M059J (cell line): ENCODE results near the gene CCDC150. TPM values are rescaled to one million over a fixed set of nuclear protein-coding genes. Genes with fewer than 3 reads are reported as not detected.

Source experiments
- DNase-seq: peaks from one replicate; pipeline ENCODE4 v3.0.0-alpha.2; 2012; ENCODE audit warnings: low read depth
- total RNA-seq: library from RNA; depleted of rRNA; stranded (reverse); fragments of >200 nt; shearing (Covaris generic); gene quantifications from 2 replicates; pipeline ENCODE4 v1.2.3, GENCODE V29; 2014; rRNA removed

CCDC150 gene
- total RNA-seq: 3.7 and 3.9 TPM in 2 replicates

DNA sequence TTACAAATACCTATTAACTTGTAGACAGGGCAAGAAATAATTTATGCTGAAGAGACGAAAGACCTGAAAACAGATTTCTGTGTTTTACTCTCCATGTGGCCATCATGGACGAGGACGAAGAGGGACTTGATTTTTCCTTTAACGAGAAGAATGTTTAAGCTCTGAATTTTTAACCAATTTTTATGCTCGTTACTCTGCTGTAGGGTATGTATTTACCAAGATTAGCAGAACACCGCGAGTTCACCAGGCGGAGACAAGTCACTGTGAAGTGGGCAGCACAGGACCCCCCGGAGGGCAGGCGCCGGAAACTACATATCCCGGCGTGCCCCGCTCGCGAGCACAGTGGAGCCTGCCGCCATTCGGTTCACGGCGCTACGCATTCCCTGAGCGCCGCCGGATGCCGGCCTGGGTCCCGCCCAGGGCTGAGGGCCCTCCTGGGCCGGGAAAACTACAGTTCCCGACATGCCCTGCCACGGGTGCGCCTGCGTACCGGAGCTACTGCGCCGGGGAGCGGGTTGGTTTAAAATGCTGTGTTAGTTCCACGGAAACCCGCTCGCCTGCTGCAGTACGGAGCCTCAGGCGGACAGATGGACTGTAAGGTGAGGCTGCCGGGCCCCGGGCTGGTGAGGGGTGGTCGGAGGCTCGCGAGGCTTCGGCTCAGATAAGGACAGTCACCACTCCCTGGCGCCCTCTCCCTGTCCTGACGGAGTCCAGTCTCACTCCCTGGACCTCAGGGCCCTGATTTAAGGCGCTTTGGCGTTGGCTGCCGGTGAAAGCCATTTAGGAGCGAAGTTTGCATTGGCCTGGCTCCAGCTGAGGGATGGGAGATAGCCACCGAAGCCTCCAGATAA, at the start of gene CCDC150:
CCDC150 (plus strand) TSS at position 536 of the 851 bp plus-strand sequence; CDS start at position 588, 52 bp downstream.
- peak; percentile 93 for DNase-seq

DNA sequence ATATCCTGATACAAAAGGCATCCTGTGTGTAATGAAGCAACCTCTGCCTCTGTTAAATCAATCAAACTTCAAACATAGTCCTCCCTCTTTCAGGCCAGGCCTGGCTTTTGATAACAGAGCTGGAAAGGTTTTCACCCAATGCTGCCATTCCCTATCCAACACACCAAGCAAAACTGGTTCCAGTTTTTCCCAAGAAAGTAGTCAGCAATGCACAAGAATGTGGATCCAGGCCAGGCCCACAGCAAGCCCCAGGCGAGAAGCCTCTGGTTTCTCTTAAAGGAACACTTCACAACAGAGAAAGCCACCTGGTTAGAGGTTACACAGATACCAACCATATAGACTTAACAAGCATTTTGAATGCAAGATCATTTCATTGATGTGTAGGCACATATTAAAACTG, 49.2 kb upstream of the CCDC150 start:
- DNase-seq: peak; percentile 69

DNA sequence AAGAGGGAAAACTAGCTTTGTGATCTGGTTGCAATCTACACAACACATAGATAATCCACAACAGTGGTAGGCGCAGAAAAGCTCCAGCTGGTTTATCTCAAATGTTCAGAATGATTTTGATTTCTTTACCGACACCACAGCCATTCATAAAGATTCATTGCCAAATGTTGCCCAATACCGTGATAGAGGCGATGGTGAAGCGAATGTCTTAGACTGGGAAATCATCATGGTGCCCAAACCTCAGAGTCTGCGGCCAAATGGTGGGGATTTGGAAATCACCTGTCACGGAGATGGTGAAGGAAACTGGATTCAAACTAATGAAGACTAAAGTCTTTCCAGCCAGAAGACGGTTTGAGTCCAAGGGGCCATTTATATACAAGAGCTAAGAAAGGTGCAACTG, 48.5 kb upstream of the CCDC150 start:
- no peak for DNase-seq

DNA sequence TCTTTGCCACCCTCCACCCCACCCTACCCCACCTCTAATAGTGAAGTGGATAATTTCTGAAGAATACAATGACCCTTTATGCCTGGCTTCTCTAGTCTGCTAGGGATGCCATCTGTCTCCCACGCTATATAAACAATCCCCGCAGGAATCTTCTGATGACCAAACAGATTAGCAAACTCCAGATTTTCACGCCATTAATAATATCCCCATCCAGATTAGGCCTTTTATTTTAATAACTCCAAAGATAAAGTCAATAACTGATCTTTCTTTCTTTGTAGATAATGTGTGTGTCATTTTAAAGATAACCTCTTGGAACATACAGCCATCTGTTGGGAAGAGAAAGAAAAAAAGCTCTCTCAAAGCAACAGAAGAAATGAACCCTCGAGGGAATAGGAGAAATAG, 47.9 kb upstream of the CCDC150 start:
- DNase-seq: no peak

DNA sequence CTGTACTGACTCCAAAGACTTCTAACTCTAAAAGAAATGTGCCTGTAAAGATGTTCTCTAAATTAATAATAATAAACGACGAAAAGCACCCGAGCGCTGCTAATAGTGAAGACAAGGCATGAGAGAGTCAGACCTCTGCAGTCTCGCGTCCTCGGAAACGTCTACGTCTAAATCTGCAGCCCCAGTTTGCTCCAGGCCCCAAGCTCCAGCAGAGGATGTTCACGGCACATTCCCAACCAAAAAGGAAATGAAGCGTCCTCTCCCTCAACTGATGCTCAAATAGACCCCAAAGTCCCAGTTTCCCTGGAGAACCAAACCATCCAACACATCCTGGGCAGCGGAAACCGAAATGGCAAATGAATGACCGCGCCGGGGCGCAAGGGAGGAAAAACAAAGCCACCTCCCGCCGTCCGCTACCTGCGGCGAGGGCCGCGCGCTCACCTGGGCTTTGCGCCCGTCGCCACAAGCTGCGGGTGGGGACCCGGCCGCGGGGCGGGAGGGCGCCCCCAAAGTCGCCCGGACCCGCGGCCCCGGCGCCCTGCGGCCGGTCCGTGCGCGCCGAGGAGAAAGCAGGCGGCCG, 47.1 kb upstream of the CCDC150 start:
- peak; percentile 57 for DNase-seq

DNA sequence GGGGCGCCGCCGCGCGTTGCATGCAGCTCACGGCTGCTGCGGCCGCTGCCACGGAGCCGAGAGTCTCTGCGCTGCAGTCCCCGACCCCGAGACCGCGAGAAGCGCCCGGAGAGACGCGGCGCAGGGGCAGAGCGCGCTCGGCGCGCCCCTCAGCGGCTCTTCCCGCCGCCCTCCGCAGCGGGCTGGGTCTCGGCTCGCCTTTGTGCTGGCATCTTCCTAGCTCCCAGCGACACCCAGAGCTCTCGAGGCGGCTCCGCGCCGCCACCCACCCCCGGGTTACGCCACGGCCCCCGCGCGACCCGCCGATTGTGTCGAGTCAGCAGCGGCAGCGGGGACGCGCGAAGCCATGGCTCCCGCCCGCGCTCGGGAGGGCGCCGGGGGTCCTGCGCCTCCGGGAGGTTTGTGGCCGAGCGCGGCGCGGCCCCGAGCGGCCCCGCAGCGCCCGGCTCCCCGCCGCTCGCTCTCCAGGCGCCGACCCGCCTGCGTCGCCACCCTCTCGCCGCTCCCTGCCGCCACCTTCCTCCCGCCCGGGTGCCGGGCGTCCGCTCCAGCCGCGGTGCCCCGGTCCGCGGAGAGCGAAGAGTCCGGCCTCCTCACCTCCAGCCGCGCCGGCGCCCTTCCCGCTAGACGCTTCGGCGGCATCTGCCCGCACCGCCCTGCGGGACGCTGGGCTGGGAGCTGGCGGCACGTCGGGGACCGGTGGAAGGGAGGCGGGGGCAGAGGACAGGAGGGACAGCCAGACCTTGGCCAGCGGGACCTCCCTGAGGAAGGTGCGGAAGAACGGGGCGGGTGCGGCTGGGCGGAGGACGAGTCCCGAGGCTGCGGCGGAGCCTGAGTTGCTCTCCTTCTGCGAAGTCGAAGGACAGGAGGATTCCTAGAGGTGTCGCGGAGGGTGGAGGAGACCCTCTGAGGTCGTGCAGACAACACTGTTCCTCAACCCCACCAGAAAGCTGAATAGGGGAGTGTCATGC, 46.3 kb upstream of the CCDC150 start, which contains the start of gene HECW2:
HECW2 (minus strand) TSS at position 644 of the 971 bp plus-strand sequence.
- DNase-seq: peak; percentile 66

DNA sequence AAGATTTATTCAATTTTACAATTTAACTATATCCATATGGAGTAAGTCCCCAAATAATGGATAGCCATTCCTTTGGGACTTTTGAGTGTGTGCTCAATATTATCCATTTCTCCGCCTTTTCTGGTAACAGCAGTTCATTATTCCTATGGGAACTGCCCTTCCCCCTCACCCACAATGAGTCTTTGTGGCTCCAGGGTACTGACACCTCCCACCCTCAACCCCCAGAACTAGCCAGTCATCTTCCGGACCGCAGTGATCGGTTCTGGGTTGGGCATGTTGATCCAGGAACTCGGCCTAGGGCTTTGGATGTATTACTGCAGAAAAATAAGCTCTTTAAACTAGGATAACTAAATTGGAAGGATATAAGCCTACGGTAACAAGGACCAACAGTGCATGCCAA, 45.4 kb upstream of the CCDC150 start:
- no peak for DNase-seq

DNA sequence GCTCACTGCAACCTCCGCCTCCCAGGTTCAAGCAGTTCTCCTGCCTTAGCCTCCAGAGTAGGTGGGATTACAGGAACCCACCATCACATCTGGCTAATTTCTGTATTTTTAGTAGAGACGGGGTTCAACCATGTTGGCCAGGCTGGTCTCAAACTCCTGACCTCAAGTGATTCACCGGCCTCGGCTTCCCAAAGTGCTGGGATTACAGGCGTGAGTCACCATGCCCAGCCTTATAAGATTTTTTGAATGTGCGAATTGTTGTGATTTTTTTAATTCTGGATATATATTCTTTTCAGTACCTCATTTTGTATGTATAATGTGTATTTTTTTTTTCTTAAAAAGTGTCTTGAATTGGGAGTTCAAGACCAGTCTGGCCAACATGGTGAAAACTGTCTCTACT, 42.0 kb upstream of the CCDC150 start:
- DNase-seq: peak; percentile 73

DNA sequence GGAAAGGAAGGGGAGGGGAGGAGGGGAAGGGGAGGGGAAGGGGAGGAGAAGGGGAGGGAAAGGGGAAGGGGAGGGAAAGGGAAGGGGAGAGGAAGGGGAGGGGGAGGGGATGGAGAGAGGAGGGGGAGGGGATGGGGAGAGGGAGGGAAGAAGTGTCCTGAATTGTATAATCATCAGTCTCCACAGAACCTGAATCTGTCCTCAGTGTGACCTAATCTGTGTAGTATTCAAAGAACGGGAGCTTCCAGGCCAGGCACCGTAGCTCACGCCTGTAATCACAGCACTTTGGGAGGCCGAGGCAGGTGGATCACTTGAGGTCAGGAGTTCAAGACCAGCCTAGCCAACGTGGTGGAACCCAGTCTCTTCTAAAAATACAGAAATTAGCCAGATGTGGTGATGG, 41.1 kb upstream of the CCDC150 start:
- DNase-seq: peak; percentile 64

DNA sequence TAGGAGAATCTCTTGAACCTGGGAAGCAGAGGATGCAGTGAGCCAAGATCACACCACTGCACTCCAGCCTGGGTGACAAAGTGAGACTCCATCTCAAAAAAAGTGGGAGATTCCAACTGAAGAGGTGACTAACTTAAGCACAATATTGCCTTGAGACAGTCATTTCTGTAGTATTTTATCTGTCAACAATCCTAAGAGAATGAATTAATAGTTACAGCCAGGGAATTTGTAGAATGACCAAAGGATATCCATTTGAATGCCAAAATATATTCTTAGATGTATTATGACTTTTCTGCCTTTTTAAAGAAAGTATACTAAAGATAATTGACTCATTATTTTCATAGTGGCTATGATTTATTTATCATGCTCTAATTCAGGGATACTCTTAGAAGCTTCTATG, 40.7 kb upstream of the CCDC150 start:
- DNase-seq: peak; percentile 69

DNA sequence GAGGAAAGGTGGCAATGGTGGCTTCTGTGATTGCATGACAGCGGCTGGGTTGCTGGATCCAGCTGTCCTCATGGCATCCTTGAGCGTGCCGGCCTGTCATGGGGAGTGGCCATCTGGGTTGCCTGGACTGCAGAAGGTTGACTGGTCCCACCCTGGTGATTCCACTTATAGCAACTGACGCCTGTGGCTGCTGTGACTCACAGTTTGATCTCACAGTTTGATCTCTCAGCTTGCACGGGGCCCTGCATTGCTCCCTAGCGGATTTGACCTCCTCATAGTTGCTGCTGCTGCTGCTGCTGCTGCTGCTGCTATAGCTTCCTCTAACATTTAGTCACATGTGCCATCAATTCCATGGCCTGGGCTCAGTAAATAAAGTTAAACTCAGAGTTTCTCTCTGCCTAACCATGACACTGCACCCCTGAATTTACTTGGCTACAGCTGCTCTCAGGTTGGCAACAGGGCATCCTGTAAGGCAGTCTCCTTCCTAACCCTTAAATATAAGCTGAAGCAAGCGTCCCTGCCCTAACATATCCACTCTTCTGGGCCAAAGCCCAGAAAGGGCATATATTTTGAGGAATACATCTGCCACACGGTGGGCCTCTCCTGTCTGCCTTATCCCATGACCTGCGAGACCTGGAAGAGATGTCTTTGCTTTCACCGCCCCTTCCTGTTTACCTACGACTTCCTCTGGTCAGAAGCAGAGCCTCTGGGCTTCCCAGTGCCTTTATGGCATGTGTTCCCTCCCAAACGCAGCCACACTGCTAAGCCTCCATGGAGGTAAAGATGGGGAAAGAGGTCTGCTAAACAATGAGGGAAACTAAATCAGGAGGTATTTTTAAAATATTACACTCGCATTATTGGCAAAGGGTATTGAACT, 37.8 kb upstream of the CCDC150 start:
- peak; percentile 98 for DNase-seq

DNA sequence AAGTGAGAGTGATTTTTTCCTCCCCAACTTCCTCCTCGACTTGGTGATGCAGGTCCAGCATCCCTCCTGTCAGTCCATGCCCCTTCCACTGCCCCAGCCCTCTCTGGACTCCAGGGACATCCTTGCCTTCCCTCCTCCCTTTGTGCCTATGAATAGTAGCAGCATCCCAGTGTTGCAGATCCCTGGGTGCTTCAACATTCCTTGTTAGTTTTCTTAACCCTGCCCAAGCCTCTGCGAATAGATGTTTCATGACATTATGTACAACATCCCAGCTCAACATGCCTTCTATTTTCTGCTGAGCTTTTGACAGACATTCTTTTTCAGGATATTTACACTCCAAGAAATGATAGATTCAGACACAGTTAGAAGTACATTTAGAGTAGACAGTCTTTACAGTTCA, 35.3 kb upstream of the CCDC150 start:
- DNase-seq: no peak

DNA sequence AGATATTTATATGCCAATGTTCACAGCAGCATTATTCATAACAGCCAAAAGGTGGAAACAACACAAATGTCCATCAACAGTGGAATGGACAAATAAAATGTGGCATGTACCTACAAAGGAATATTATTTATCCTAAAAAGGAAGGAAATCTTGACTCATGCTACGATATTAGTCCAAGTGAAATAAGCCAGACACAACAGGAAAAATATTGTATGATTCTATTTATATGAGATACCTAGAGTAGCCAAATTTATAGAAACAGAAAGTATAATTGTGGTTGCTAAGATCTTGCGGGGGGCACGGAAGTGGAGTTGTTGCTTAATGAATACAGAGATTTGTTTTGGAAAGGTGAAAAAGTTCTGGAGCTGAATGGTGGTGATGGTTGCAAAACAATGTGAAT, 33.0 kb upstream of the CCDC150 start:
- DNase-seq: peak; percentile 22

DNA sequence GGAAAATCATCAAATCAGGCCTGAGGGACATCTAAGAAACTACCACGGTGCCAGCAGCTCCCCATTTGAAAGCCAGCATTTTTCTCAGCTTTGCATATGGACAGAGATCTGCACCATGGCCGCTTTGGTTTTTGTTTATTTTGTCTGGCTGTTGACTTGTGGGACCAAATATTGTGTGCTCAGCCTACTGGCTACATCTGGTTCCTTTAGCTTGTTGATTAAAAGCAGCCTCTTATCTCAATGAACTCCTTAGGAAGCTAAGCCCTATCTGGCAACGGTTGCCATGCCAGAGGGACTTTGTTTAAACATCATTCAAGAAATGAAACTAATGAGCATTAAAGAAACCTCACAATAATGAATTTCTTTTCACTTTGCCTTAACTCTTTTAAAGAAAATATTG, 32.4 kb upstream of the CCDC150 start:
- peak; percentile 79 for DNase-seq

DNA sequence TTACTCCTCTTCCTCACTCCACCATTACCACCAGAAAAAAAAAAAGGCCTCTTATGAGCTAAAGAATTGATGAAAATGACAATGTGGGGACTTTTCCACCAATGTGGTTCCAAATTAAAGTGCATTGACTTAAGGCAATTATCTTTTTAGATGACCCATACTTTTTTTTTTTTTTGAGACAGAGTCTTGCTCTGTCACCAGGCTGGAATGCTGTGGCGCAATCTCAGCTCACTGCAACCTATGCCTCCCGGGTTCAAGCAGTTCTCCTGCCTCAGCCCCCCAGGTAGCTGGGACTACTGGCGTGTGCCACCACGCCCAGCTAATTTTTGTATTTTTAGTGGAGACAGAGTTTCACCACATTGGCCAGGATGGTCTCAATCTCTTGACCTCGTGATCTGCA, 31.6 kb upstream of the CCDC150 start:
- peak; percentile 82 for DNase-seq

DNA sequence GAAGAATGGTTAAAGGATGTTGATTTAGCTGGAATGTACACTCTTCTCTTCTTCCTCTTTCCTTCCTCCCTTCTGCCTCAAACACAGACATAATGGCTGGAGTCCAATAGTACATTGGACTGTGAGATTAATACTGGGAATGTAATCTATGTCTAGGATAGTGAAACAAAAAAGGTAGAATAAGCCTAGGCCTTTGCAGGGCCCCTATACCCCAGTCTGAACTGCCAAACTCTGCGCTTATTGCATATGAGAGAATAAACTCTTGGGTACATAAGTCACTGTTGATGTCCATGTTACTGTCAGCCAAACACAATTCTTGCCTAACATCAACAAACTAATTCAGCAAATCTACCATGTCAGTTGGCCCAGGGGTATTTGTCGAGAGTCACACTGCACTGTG, 29.7 kb upstream of the CCDC150 start:
- DNase-seq: no peak

DNA sequence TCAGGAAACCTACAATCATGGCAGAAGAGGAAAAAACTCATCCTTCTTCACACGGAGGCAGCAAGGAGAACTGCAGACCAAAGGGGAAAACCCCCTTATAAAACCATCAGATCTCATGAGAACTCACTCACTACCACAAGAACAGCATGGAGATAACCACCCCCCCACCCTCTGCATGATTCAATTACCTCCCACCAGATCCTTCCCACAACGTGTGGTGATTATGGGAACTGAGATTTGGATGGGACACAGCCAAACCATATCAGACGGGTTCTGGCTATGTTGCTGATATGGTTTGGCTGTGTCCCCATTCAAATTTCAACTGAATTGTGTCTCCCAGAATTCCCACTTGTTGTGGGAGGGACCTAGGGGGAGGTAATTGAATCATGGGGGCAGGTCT, 28.7 kb upstream of the CCDC150 start:
- DNase-seq: no peak

DNA sequence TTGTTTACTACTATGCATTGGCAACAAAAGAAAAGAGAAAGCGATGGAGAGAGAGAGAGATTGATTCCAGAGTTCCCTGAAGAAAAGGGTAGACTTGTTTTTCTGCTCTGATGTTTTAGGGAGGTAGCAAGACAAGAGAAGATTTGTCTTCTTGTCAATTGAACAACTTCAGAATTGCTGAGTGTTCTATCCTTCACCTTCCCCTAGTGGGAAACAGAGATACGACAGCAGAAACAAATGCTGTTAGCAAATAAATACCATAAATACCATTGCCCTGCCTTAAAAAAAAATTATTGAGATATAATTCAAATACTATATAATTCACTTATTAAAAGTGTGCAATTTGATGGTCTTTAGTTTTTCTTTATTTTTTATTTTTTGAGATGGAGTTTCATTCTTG, 26.2 kb upstream of the CCDC150 start:
- DNase-seq: no peak

DNA sequence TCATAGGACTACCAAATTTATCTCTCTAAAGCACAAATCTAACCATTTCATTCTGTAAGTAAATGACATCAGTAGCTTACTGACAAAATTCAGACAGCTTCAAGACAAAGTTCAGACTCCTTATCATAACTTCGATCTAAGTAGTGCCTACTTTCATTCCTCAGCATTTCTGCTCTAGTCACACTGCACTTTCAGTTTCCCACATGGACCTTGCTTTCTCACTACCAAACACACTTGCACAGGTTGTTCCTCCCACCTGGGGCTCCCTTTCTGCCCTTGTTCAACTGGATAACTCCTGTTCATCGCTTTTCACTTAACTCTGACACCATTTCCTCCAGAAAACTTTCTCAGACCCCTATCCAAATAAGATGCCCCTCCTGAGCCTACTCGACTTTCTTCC, 22.1 kb upstream of the CCDC150 start:
- DNase-seq: peak; percentile 42

DNA sequence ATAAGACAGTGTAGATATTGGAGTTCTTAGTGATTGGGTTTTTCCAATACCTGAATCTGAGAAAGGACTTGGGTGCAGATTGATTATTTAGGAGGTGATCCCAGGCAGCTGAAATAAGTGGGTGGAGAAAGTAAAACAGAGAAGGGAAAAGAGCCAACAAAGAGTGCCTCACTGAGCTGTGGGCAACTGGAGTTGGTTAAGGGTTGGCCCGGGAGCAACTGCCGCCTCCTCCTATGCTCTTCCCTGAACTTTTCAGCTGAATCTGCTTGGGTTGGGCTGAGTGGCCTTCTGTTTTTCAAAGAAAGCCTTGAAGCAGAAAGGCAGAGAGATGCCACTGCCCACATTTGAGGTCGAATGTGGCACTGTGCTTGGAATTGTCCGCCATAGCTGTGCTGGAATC, 20.9 kb upstream of the CCDC150 start:
- no peak for DNase-seq

DNA sequence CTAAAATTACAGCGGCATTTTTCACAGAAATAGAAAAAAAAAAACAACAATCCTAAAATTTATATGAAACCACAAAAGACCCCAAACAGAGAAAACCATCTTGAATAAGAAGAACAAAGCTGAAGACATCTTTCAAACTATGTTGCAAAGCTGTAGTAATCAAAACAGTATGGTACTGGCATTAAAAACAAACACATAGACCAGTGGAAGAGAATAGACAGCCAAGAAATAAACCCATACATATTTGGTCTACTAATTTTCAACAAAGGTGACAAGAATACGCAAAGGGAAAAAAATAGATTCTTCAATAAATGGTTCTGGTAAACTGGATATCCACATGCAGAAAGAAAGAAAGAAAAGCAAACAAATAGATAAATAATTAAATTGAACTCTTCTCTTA, 9.0 kb upstream of the CCDC150 start:
- DNase-seq: no peak
